Neural cell (in vitro differentiated cells): ENCODE data around the gene TAAR1.

Experiments
- CTCF ChIP-seq: fragments of 450-650 bp; IDR thresholded peaks from 2 replicates; pipeline ENCODE4 v1.5.1; 2014; ENCODE audit warnings: antibody characterized with exemption, mild to moderate bottlenecking, moderate library complexity; ENCODE audit not compliant: poor library complexity, severe bottlenecking
- EP300 ChIP-seq: fragments of 450-650 bp; conservative IDR thresholded peaks from 2 replicates; pipeline ENCODE4 v1.6.1; 2014; ENCODE audit warnings: antibody characterized with exemption, mild to moderate bottlenecking, moderate library complexity; ENCODE audit not compliant: poor library complexity, severe bottlenecking
- EZH2 ChIP-seq: fragments of 200-600, 300-800 bp; shearing (Covaris generic), sonication (generic); IDR thresholded peaks from 2 replicates; pipeline ENCODE4 v1.6.1; 2014; ENCODE audit warnings: antibody characterized with exemption, low read length, borderline replicate concordance, mild to moderate bottlenecking; ENCODE audit not compliant: insufficient read depth, poor library complexity, severe bottlenecking
- POLR2AphosphoS5 ChIP-seq: IDR thresholded peaks from 2 replicates; pipeline ENCODE4 v1.6.1; 2012
- RAD21 ChIP-seq: fragments of 450-650 bp; conservative IDR thresholded peaks from 2 replicates; pipeline ENCODE4 v1.6.1; 2014; ENCODE audit warnings: antibody characterized with exemption, mild to moderate bottlenecking, moderate library complexity
- SMC3 ChIP-seq: fragments of 450-650 bp; conservative IDR thresholded peaks from 2 replicates; pipeline ENCODE4 v1.6.1; 2014; ENCODE audit warnings: antibody characterized with exemption, mild to moderate bottlenecking, moderate library complexity; ENCODE audit not compliant: poor library complexity

- TF ChIP-seq POLR2AphosphoS5 (no peak), CTCF (no peak), EZH2 (no peak), RAD21 (no peak), SMC3 (no peak), EP300 (no peak)
Measured at GRCh38 chr6:132673376-132674094, 14.6 kb upstream of the TAAR1 start.
